Measurements from ENCODE around the gene PCDHGA4.
"Not testable (repeated sequence)": the region's sequence is repeated elsewhere in the genome, so short reads cannot be mapped to it uniquely, and the experiment has no call there.

The PCDHGA4 gene

GRCh38 chr5:141354900-141355469 lies at the start of gene PCDHGA4:
TSS of gene PCDHGA4 (plus strand) at chr5:141355021. CDS start at chr5:141355108, 87 bp downstream.
- DNase-seq = no peak
- H3K27ac ChIP-seq = no peak within 1 kb of the TSS
- H3K36me3 ChIP-seq (replicated peaks) = no peaks in the 10 kb centered on the region
- peak; percentile 37 for TF ChIP-seq CTCF (IDR thresholded peaks at IDR 0.05; ENCODE audit: low read depth, low read length, missing control alignments)
- peak within 1 kb of the TSS; percentile 31 for H3K4me3 ChIP-seq (ENCODE audit: low read depth, low read length)
- in situ Hi-C loops (cut with HindIII; ENCODE audit: low pct_ligation_motif_present, low sequenced_read_pairs) = no loop called here
- H3K27me3 ChIP-seq (replicated peaks) = no peaks in the 10 kb centered on the region

GRCh38 chr5:141306630-141307029 lies 48.2 kb upstream of the PCDHGA4 start:
- Histone ChIP-seq H3K36me3 (replicated peaks) (no peaks in the 10 kb centered on the region), H3K27me3 (replicated peaks) (no peaks in the 10 kb centered on the region), H3K4me3 (ENCODE audit: low read depth, low read length) (no peak overlapping the region), H3K27ac (no peak overlapping the region)
- TF ChIP-seq CTCF (IDR thresholded peaks at IDR 0.05; ENCODE audit: low read depth, low read length, missing control alignments) = no peak
- no peak for DNase-seq
- in situ Hi-C loops (cut with HindIII; ENCODE audit: low pct_ligation_motif_present, low sequenced_read_pairs) = no loop called here

- Histone ChIP-seq H3K4me3 (ENCODE audit: low read depth, low read length) (no peak overlapping the region), H3K27me3 (replicated peaks) (no peaks in the 10 kb centered on the region), H3K27ac (no peak overlapping the region), H3K36me3 (replicated peaks) (peaks cover 13% of the 10 kb centered on the region)
- in situ Hi-C loops (cut with HindIII; ENCODE audit: low pct_ligation_motif_present, low sequenced_read_pairs) = no loop called here
- no peak for DNase-seq
- TF ChIP-seq CTCF (IDR thresholded peaks at IDR 0.05; ENCODE audit: low read depth, low read length, missing control alignments) = no peak
Measured at GRCh38 chr5:141313711-141314110, 41.1 kb upstream of the PCDHGA4 start.

GRCh38 chr5:141316963-141317362 lies 37.9 kb upstream of the PCDHGA4 start:
- in situ Hi-C loops (cut with HindIII; ENCODE audit: low pct_ligation_motif_present, low sequenced_read_pairs); H3K27me3 ChIP-seq (replicated peaks); H3K27ac ChIP-seq; DNase-seq; H3K4me3 ChIP-seq (ENCODE audit: low read depth, low read length): not testable (repeated sequence)
- H3K36me3 ChIP-seq (replicated peaks) = peaks cover 17% of the 10 kb centered on the region

- Histone ChIP-seq H3K36me3 (replicated peaks) (peaks cover 17% of the 10 kb centered on the region), H3K4me3 (ENCODE audit: low read depth, low read length) (no peak overlapping the region)
Measured at GRCh38 chr5:141319202-141319601, 35.6 kb upstream of the PCDHGA4 start.

GRCh38 chr5:141319699-141320098 lies 35.1 kb upstream of the PCDHGA4 start:
- no peaks in the 10 kb centered on the region for H3K27me3 ChIP-seq (replicated peaks)
- peak overlapping the region; percentile 87 for H3K4me3 ChIP-seq (ENCODE audit: low read depth, low read length)
- no peak for DNase-seq
- peak overlapping the region; percentile 97 for H3K27ac ChIP-seq
- H3K36me3 ChIP-seq (replicated peaks) = peaks cover 17% of the 10 kb centered on the region
- no peak for TF ChIP-seq CTCF (IDR thresholded peaks at IDR 0.05; ENCODE audit: low read depth, low read length, missing control alignments)
- in situ Hi-C loops (cut with HindIII; ENCODE audit: low pct_ligation_motif_present, low sequenced_read_pairs) = no loop called here

More at GRCh38 chr5:141319202-141319601, 35.6 kb upstream of the PCDHGA4 start:
- in situ Hi-C loops (cut with HindIII; ENCODE audit: low pct_ligation_motif_present, low sequenced_read_pairs) = no loop called here
- H3K27me3 ChIP-seq (replicated peaks) = no peaks in the 10 kb centered on the region
- no peak overlapping the region for H3K27ac ChIP-seq
- no peak for TF ChIP-seq CTCF (IDR thresholded peaks at IDR 0.05; ENCODE audit: low read depth, low read length, missing control alignments)
- DNase-seq = peak; percentile 29

Data from brain microvascular endothelial cell (primary cell).